Measurements from ENCODE around the gene SLC8A3. TPM values are rescaled to one million over a fixed set of nuclear protein-coding genes. Genes with fewer than 3 reads are reported as not detected.

Gene SLC8A3
- total and polyA plus RNA-seq, 9 of the 15 experiments (the other 6 are each of a cell fraction or from before 2014, with no cell fraction given): not detected

- ATAC-seq (no peak), FAIRE-seq (no peak), DNase-seq (ENCODE audit: extremely low read depth in 1 of 4, low spot score in 3 of 4) (no peak)
- ChIA-PET CTCF (ENCODE audit: low intra/inter-chr PET ratio) (no interaction called here), POLR2A (no interaction called here)
- Histone ChIP-seq H3K27ac (ENCODE audit: extremely low read depth, low read depth, low read length) (no peak overlapping the region), H3K79me2 (ENCODE audit: control insufficient read depth, insufficient read depth, low read length) (no peaks in the 10 kb centered on the region), H3K4me3 (no peak overlapping the region), H4K20me1 (replicated peaks; ENCODE audit: control insufficient read depth, insufficient read depth, low read length) (no peaks in the 10 kb centered on the region), H3K9me3 (replicated peaks; ENCODE audit: control insufficient read depth, insufficient read depth, low read depth, low read length) (no peaks in the 10 kb centered on the region), H2AFZ (ENCODE audit: low read depth, low read length) (no peak overlapping the region), H3K4me2 (ENCODE audit: insufficient read depth, low read length) (no peak overlapping the region), H3K36me3 (ENCODE audit: control insufficient read depth, insufficient read depth, low read length) (no peaks in the 10 kb centered on the region), H3K27me3 (ENCODE audit: control insufficient read depth in 2 of 2, insufficient read depth in 2 of 2, low read length in 2 of 2) (peaks cover 0 to 11% of the 10 kb centered on the region in 2 experiments; a peak in 1 of 5 replicates), H3K4me1 (replicated peaks in 1 of 2; ENCODE audit: control insufficient read depth in 2 of 2, insufficient read depth in 2 of 2, low read length in 2 of 2) (no peaks in the 10 kb centered on the region), H3K9ac (ENCODE audit: insufficient read depth in 1 of 2, low read depth in 2 of 2, low read length in 2 of 2) (no peak overlapping the region), H3K9me1 (ENCODE audit: control insufficient read depth, insufficient read depth, low read length) (no peaks in the 10 kb centered on the region)
- no TSS peak for BruUV-seq (replicated peaks)
- in situ Hi-C loops (cut with MboI) (loop anchor here (10.0 kb wide), 2 partner anchors 209 to 289 kb away; no protein-coding TSS in a partner anchor), intact Hi-C loops (cut with micrococcal nuclease) (no loop called here)
- no peak for TF ChIP-seq ZNF274 (IDR thresholded peaks at IDR 0.05; ENCODE audit: borderline replicate concordance, low read depth, low read length)
- TF ChIP-seq LEF1 (IDR thresholded peaks at IDR 0.05): no peak
- no peak for TF ChIP-seq ETS1 (conservative IDR thresholded peaks at IDR 0.05; ENCODE audit: control insufficient read depth, low read depth, low read length)
- no peak for TF ChIP-seq USF1 (CRISPR knock-in tag; IDR thresholded peaks at IDR 0.05)
- TF ChIP-seq CREB1 (IDR thresholded peaks at IDR 0.05): no peak
- TF ChIP-seq CREB1 (CRISPR knock-in tag; IDR thresholded peaks at IDR 0.05): no peak
- no peak for TF ChIP-seq ZC3H11A (IDR thresholded peaks at IDR 0.05; ENCODE audit: low read depth, low read length)
- no peak for TF ChIP-seq HDAC6 (IDR thresholded peaks at IDR 0.05; ENCODE audit: low read depth, low read length)
- no peak for TF ChIP-seq CEBPB (tag; IDR thresholded peaks at IDR 0.05)
- no peak for TF ChIP-seq CXXC5 (CRISPR knock-in tag; IDR thresholded peaks at IDR 0.05)
- TF ChIP-seq MTF1 (CRISPR knock-in tag; IDR thresholded peaks at IDR 0.05; ENCODE audit: borderline replicate concordance): no peak
- TF ChIP-seq THAP7 (CRISPR knock-in tag; IDR thresholded peaks at IDR 0.05): no peak
- TF ChIP-seq ZKSCAN3 (CRISPR knock-in tag; IDR thresholded peaks at IDR 0.05): no peak
- TF ChIP-seq HMGXB4 (CRISPR knock-in tag; IDR thresholded peaks at IDR 0.05): no peak
- no peak for TF ChIP-seq ZNF436 (CRISPR knock-in tag; IDR thresholded peaks at IDR 0.05)
- no peak for TF ChIP-seq NONO (IDR thresholded peaks at IDR 0.05; ENCODE audit: low read depth in 2 of 2, low read length in 1 of 2)
- TF ChIP-seq THRAP3 (IDR thresholded peaks at IDR 0.05; ENCODE audit: borderline replicate concordance): no peak
- TF ChIP-seq XRCC4 (IDR thresholded peaks at IDR 0.05; ENCODE audit: extremely low read depth, insufficient read depth, insufficient read length): no peak
- 0% methylated on average over 1 of the region's 1 CpG for WGBS (ENCODE audit: insufficient coverage, low coverage, missing lambda C conversion rate)
These were observed 164.9 kb downstream of the SLC8A3 start for GRCh38 chr14:70023871-70024270.
